Fibroblast of peridontal ligament (primary cell): ENCODE data around the gene GPC6.
"Not testable (repeated sequence)": the region's sequence is repeated elsewhere in the genome, so short reads cannot be mapped to it uniquely, and the experiment has no call there.

Experiments
- DNase-seq: peaks from one replicate; pipeline ENCODE4 v3.0.0-alpha.2; 2010; ENCODE audit errors: extremely low read depth

The GPC6 gene

GRCh38 chr13:93318534-93319254, 92.1 kb downstream of the GPC6 start:
- no peak for DNase-seq

DNA sequence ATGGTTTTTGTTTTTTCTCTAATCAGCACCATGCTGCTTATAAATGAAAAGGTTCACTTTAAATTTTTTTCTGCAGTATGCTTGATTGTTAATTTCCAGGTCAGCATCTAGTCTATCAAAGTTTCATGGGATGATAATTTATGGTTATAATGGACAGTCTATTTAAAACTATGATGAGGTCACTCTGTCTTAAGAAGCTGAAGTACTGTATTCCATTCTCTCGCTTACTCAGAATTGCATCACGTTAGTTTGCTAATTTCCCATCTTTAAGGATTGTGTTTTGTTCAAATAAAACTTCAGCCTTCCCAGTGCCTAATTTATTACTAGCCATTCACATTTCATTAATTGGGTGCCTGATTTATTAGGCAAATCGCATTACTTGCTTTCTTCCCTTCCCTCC, 94.3 kb downstream of the GPC6 start:
- DNase-seq: peak; percentile 45

DNA sequence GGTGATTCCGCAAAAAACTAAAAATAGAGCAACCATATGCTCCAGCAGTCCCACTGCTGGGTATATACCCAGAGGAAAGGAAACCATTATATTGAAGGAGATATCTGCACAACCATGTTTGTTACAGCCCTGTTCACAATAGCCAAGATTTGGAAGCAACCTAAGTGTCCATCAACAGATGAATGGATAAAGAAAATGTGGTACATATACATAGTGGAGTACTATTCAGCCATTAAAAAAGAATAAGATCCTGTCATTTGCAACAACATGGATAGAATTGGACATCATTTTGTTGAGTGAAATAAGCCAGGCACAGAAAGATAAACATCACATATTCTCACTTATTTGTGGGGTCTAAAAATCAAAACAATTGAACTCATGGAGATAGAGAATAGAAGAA, 97.3 kb downstream of the GPC6 start:
- not testable (repeated sequence) for DNase-seq

- DNase-seq: no peak
Observed at GRCh38 chr13:93325303-93326233, 99.0 kb downstream of the GPC6 start.

GRCh38 chr13:93326234-93326811, 99.7 kb downstream of the GPC6 start:
- no peak for DNase-seq

- peak; percentile 31 for DNase-seq
Observed at GRCh38 chr13:93328943-93329342, 102.3 kb downstream of the GPC6 start.

DNA sequence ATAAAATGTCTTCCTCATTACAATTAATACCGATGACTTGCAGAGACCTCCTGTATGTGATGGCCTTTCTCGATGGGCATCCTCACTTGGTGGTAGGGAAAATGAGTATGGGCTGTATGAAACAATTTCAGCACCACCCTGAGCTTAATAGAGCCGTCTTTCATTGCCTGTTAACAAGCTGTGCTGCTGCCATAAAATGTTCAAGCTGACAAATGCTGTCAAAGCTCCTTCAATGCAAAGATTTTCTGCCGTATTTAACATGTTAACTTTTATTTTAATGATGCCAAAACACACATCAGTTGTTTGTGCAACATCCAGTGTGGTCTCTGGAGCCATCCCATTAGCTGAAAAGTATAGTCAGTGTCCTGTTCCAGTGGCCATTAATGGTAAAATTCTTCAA, 110.1 kb downstream of the GPC6 start:
- DNase-seq: no peak

GRCh38 chr13:93338030-93338429, 111.4 kb downstream of the GPC6 start:
- DNase-seq: no peak

GRCh38 chr13:93338906-93339305, 112.3 kb downstream of the GPC6 start:
- no peak for DNase-seq

DNA sequence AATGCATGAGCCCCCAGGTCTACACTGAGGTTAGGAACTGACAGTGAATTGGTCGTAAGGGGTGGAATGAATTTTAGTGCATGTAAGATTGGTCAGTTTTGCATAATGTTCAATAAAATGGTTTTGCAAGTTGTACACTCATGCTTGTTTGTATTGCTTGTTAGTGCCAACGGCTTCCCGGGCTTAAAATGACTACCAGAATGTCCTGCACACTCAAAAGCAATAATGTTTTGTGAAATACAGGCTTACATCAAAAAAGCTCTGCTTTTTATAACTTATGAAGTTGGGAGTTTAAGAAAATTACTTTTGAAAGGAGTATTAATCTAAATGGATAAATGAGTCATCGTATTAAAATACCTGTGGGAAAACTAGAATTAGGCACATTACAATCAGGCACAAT, 112.9 kb downstream of the GPC6 start:
- no peak for DNase-seq

- DNase-seq: no peak
Observed at GRCh38 chr13:93341517-93341916, 114.9 kb downstream of the GPC6 start.

GRCh38 chr13:93343097-93343496, 116.5 kb downstream of the GPC6 start:
- DNase-seq: no peak

DNA sequence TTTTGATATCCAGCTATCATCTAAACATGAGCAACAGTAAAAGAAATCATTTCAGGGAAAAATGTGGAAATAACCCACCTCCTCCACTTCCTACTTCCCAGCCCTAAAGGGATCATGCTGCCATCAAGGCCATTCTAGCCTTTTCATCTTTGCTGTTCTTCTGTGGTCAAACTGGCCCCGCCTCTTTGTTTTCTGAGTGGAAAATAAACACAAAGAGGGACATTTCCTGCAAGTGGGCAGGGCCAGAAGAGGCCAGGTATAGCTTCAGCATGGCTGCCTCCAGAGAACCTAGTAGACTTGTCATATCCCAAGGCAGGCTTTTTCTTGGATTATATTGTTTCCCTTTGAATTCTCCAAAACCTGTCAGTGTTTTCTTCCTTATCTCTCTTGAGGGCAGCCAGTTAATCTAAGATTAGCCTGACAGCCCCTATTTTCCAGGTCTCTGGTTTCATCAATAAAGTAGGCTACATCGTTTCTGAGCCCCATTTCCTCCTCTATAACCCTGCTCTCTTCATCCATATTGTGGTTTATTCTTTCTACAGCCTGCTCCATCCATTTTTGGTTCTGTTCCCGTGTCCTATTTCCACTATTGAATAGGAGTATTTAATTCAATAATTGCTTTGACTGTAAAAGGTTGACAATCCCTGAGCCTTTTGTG, 117.6 kb downstream of the GPC6 start:
- DNase-seq: no peak

GRCh38 chr13:93345024-93345423, 118.4 kb downstream of the GPC6 start:
- no peak for DNase-seq

GRCh38 chr13:93345770-93346169, 119.2 kb downstream of the GPC6 start:
- DNase-seq: no peak

GRCh38 chr13:93352616-93353015, 126.0 kb downstream of the GPC6 start:
- no peak for DNase-seq

GRCh38 chr13:93355094-93355493, 128.5 kb downstream of the GPC6 start:
- no peak for DNase-seq

DNA sequence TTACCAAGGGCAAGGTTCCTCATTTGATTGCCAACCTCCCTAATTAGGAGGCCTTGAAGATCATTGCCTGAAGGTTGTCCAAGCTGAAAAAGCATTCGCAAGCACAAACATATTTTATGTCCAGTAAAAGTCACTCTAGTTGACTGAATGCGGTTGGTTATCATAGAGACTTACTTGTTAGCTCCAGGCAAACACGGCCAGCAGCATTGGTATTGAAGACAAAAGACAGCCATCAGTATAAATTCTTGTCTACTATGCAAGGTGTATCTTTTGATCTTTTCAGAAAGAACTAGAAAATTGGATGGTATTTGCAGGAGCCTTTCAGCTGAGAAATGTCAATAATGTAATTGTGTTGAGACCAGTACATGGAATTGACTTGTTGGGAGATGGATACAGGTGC, 129.9 kb downstream of the GPC6 start:
- no peak for DNase-seq

GRCh38 chr13:93360021-93360420, 133.4 kb downstream of the GPC6 start:
- no peak for DNase-seq

- no peak for DNase-seq
Observed at GRCh38 chr13:93361703-93362102, 135.1 kb downstream of the GPC6 start.

DNA sequence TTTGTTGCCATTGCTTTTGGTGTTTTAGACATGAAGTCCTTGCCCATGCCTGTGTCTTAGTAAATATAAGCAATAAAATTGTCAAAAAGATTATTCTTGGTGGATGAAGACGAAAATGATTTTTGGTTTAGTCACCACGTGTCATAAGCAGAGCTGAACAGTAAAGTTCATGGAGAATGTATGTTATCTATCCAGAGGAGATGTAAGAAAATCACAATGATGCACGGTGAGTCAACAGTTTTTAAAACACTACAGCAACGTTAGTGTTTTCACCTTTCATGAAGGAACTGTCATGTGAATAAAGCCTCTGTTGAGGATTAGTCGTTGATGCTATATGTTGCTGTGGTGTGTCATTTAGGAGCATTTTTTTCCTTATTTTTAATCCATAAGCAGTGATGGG, 137.6 kb downstream of the GPC6 start:
- DNase-seq: peak; percentile 15

GRCh38 chr13:93368296-93368695, 141.7 kb downstream of the GPC6 start:
- DNase-seq: no peak
